ENCODE results near the gene PAX6.
A peak's percentile ranks its signal among the peaks of the same experiment; 100 is the strongest.

Gene PAX6

GRCh38 chr11:31810779-31811647, at the start of gene PAX6:
Gene PAX6 (minus strand): TSS chr11:31811322. CDS start chr11:31806411, 4,911 bp downstream.
- peak; percentile 29 to 33 for DNase-seq (ENCODE audit: low read depth in 2 of 2)

- DNase-seq (ENCODE audit: low read depth in 2 of 2) = no peak
These were observed 49.3 kb upstream of the PAX6 start for GRCh38 chr11:31860391-31860790.

GRCh38 chr11:31856248-31856647, 45.1 kb upstream of the PAX6 start:
- no peak for DNase-seq (ENCODE audit: low read depth in 2 of 2)

- DNase-seq (ENCODE audit: low read depth in 2 of 2) = no peak
These were observed 44.3 kb upstream of the PAX6 start for GRCh38 chr11:31855466-31855865.

- no peak for DNase-seq (ENCODE audit: low read depth in 2 of 2)
These were observed 39.2 kb upstream of the PAX6 start for GRCh38 chr11:31850365-31850764.

- DNase-seq (ENCODE audit: low read depth in 2 of 2) = no peak
These were observed 36.6 kb upstream of the PAX6 start for GRCh38 chr11:31847761-31848160.

- DNase-seq (ENCODE audit: low read depth in 2 of 2) = no peak
These were observed 34.2 kb upstream of the PAX6 start for GRCh38 chr11:31845331-31845730.

- no peak for DNase-seq (ENCODE audit: low read depth in 2 of 2)
These were observed 33.2 kb upstream of the PAX6 start for GRCh38 chr11:31844351-31844750.

- DNase-seq (ENCODE audit: low read depth in 2 of 2) = no peak
These were observed 30.3 kb upstream of the PAX6 start for GRCh38 chr11:31841435-31841834.

GRCh38 chr11:31834237-31834636, 23.1 kb upstream of the PAX6 start:
- DNase-seq (ENCODE audit: low read depth in 2 of 2) = no peak

- DNase-seq (ENCODE audit: low read depth in 2 of 2) = no peak
These were observed 19.3 kb upstream of the PAX6 start for GRCh38 chr11:31830406-31830805.

- DNase-seq (ENCODE audit: low read depth in 2 of 2) = no peak
These were observed 17.1 kb upstream of the PAX6 start for GRCh38 chr11:31828217-31828616.

- DNase-seq (ENCODE audit: low read depth in 2 of 2) = peak in 1 of 2 experiments; percentile 3
These were observed 16.5 kb upstream of the PAX6 start for GRCh38 chr11:31827455-31828206.

GRCh38 chr11:31826536-31827438, 15.7 kb upstream of the PAX6 start:
- no peak for DNase-seq (ENCODE audit: low read depth in 2 of 2)

- DNase-seq (ENCODE audit: low read depth in 2 of 2) = no peak
These were observed 14.8 kb upstream of the PAX6 start for GRCh38 chr11:31825838-31826484.

- no peak for DNase-seq (ENCODE audit: low read depth in 2 of 2)
These were observed 14.0 kb upstream of the PAX6 start for GRCh38 chr11:31824879-31825837.

GRCh38 chr11:31824332-31824878, 13.3 kb upstream of the PAX6 start:
- no peak for DNase-seq (ENCODE audit: low read depth in 2 of 2)

- no peak for DNase-seq (ENCODE audit: low read depth in 2 of 2)
These were observed 12.7 kb upstream of the PAX6 start for GRCh38 chr11:31823644-31824331.

- DNase-seq (ENCODE audit: low read depth in 2 of 2) = no peak
These were observed 12.0 kb upstream of the PAX6 start for GRCh38 chr11:31822927-31823643.
